HEK293 (cell line): ENCODE measurements around the gene SH3PXD2B.

Experiments used
- CTCF ChIA-PET: fragments of 350-600 bp; formaldehyde crosslinking; extraction: SDS; loops from one replicate; lab custom pipeline; 2021; ENCODE audit warnings: antibody characterized with exemption; lab: Yijun Ruan, JAX
- POLR2A ChIA-PET: fragments of 300-600 bp; formaldehyde crosslinking; extraction: SDS; loops from one replicate; lab custom pipeline; 2020; ENCODE audit warnings: antibody characterized with exemption, inconsistent platforms; lab: Yijun Ruan, JAX
- H3K27ac ChIP-seq: fragments of 200-500 bp; sonication (Bioruptor generic); 2 replicates; pipeline ENCODE4 v1.5.1; 2014; ENCODE audit warnings: low read depth, low read length, control low read depth, inconsistent platforms; ENCODE audit errors: extremely low read depth
- H3K36me3 ChIP-seq, 2 experiments: fragments of 200-500 bp in 1 of 2; sonication (Bioruptor generic) in 1 of 2; 1 replicate in 1 of 2; 2 replicates in 1 of 2; pipeline ENCODE4 v1.5.1; 2014 to 2017; ENCODE audit warnings: inconsistent platforms in 2 of 2, low read length in 2 of 2; ENCODE audit not compliant: control insufficient read depth in 2 of 2, insufficient read depth in 1 of 2
- H3K4me1 ChIP-seq: fragments of 200-500 bp; sonication (Bioruptor generic); 2 replicates; pipeline ENCODE4 v1.5.1; 2014; ENCODE audit warnings: mild to moderate bottlenecking, low read length, inconsistent platforms; ENCODE audit not compliant: control insufficient read depth, insufficient read depth
- H3K4me3 ChIP-seq: 2 replicates; pipeline ENCODE4 v1.5.1; 2011; ENCODE audit warnings: low read depth, mild to moderate bottlenecking, control low read depth, low read length, moderate library complexity
- H3K9me3 ChIP-seq: fragments of 200-500 bp; sonication (Bioruptor generic); 2 replicates; pipeline ENCODE4 v1.5.1; 2014; ENCODE audit warnings: low read depth, low read length, inconsistent platforms; ENCODE audit not compliant: control insufficient read depth, insufficient read depth
- GLIS1 ChIP-seq: fragments of 450-650 bp; formaldehyde crosslinking; IDR thresholded peaks from 2 replicates; pipeline ENCODE4 v1.5.1; 2016; ENCODE audit warnings: missing biosample characterization, missing genetic modification characterization
- KLF16 ChIP-seq: fragments of 450-650 bp; formaldehyde crosslinking; IDR thresholded peaks from 2 replicates; pipeline ENCODE4 v1.5.1; 2017; ENCODE audit warnings: missing biosample characterization, missing genetic modification characterization
- MYNN ChIP-seq: fragments of 450-650 bp; formaldehyde crosslinking; IDR thresholded peaks from 2 replicates; pipeline ENCODE4 v1.5.1; 2016; ENCODE audit warnings: missing biosample characterization, missing genetic modification characterization, borderline replicate concordance
- ZEB2 ChIP-seq: fragments of 450-650 bp; formaldehyde crosslinking; IDR thresholded peaks from 2 replicates; pipeline ENCODE4 v1.5.1; 2016; ENCODE audit warnings: missing biosample characterization, missing genetic modification characterization
- ZNF138 ChIP-seq: fragments of 450-650 bp; formaldehyde crosslinking; IDR thresholded peaks from 2 replicates; pipeline ENCODE4 v1.5.1; 2016; ENCODE audit warnings: missing biosample characterization, missing genetic modification characterization, borderline replicate concordance
- ZNF16 ChIP-seq: fragments of 450-650 bp; formaldehyde crosslinking; IDR thresholded peaks from 2 replicates; pipeline ENCODE4 v1.5.1; 2016; ENCODE audit warnings: low read depth, missing biosample characterization, missing genetic modification characterization
- ZNF174 ChIP-seq: fragments of 450-650 bp; formaldehyde crosslinking; IDR thresholded peaks from 2 replicates; pipeline ENCODE4 v1.5.0; 2017; ENCODE audit warnings: missing biosample characterization, mild to moderate bottlenecking, missing genetic modification characterization
- ZNF23 ChIP-seq: fragments of 450-650 bp; formaldehyde crosslinking; IDR thresholded peaks from 2 replicates; pipeline ENCODE4 v1.5.1; 2016; ENCODE audit warnings: missing biosample characterization, missing genetic modification characterization, borderline replicate concordance
- ZNF280C ChIP-seq: fragments of 450-650 bp; formaldehyde crosslinking; IDR thresholded peaks from 2 replicates; pipeline ENCODE4 v1.5.1; 2016; ENCODE audit warnings: missing biosample characterization, missing genetic modification characterization
- ZNF391 ChIP-seq: fragments of 450-650 bp; formaldehyde crosslinking; IDR thresholded peaks from 2 replicates; pipeline ENCODE4 v1.5.1; 2016; ENCODE audit warnings: low read depth, missing biosample characterization, missing genetic modification characterization, borderline replicate concordance
- ZNF473 ChIP-seq: fragments of 450-650 bp; formaldehyde crosslinking; IDR thresholded peaks from 2 replicates; pipeline ENCODE4 v1.5.1; 2017; ENCODE audit warnings: missing biosample characterization, missing genetic modification characterization
- ZNF48 ChIP-seq: fragments of 450-650 bp; formaldehyde crosslinking; IDR thresholded peaks from 2 replicates; pipeline ENCODE4 v1.5.1; 2016; ENCODE audit warnings: missing biosample characterization, missing genetic modification characterization
- ZNF544 ChIP-seq: fragments of 450-650 bp; formaldehyde crosslinking; IDR thresholded peaks from 2 replicates; pipeline ENCODE4 v1.5.0; 2017; ENCODE audit warnings: missing biosample characterization, missing genetic modification characterization
- ZNF600 ChIP-seq: fragments of 450-650 bp; formaldehyde crosslinking; IDR thresholded peaks from 2 replicates; pipeline ENCODE4 v1.5.1; 2016; ENCODE audit warnings: missing biosample characterization, missing genetic modification characterization
- ZNF623 ChIP-seq: fragments of 450-650 bp; formaldehyde crosslinking; IDR thresholded peaks from 2 replicates; pipeline ENCODE4 v1.5.1; 2016; ENCODE audit warnings: missing biosample characterization, missing genetic modification characterization
- ZNF626 ChIP-seq: fragments of 450-650 bp; sonication (Bioruptor Pico); formaldehyde crosslinking; IDR thresholded peaks from 2 replicates; pipeline ENCODE4 v1.5.1; 2018; ENCODE audit warnings: missing biosample characterization, missing genetic modification characterization, inconsistent platforms
- ZNF707 ChIP-seq: fragments of 450-650 bp; formaldehyde crosslinking; IDR thresholded peaks from 2 replicates; pipeline ENCODE4 v1.5.1; 2016; ENCODE audit warnings: missing biosample characterization, missing genetic modification characterization
- ZNF747 ChIP-seq: fragments of 450-650 bp; formaldehyde crosslinking; IDR thresholded peaks from 2 replicates; pipeline ENCODE4 v1.5.1; 2016; ENCODE audit warnings: missing biosample characterization, missing genetic modification characterization
- ZNF768 ChIP-seq: fragments of 450-650 bp; formaldehyde crosslinking; IDR thresholded peaks from 2 replicates; pipeline ENCODE4 v1.5.1; 2018; ENCODE audit warnings: missing biosample characterization, mild to moderate bottlenecking, missing genetic modification characterization
- ZNF777 ChIP-seq: fragments of 450-650 bp; formaldehyde crosslinking; IDR thresholded peaks from 2 replicates; pipeline ENCODE4 v1.5.1; 2017; ENCODE audit warnings: missing biosample characterization, missing genetic modification characterization, borderline replicate concordance
- TF ChIP-seq, protein P1 (sequence below): fragments of 450-650 bp; formaldehyde crosslinking; IDR thresholded peaks from 2 replicates; pipeline ENCODE4 v1.5.1; 2017; ENCODE audit warnings: missing biosample characterization, missing genetic modification characterization
- TF ChIP-seq, protein P2 (sequence below): fragments of 450-650 bp; formaldehyde crosslinking; IDR thresholded peaks from 2 replicates; pipeline ENCODE4 v1.5.1; 2016; ENCODE audit warnings: missing biosample characterization, missing genetic modification characterization

Gene SH3PXD2B

DNA sequence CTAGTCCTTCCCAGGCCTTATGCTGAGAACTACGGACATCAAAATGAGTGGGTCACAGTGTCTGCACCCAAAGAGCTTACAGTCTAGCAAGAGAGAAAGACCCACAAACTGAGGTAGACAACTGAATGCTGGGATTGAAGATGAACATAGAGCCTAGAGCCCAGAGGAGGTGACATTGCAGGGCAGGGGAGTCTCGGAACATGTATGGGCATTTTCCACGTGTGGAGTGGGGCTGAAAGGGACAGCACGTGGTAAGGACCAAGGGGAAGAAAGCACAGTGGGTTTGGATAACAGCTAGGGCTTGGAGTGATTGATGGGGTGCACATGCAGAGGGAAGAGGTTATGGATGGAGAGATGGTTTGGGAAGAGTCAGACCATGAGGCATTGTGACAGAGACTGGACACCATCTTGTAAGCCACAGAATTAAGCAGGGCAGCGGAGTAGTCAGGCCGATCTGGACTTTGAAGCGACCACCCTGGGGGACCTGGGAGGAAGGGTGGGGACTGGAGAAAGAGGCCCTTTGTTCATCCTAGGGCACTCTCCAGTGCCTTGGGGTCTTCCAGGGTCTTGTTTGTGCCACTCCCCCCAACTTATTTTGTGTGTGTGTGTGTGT is 47.5 kb upstream of the SH3PXD2B start:
- Histone ChIP-seq H3K4me3 (no peak overlapping the region), H3K4me1 (no peaks in the 10 kb centered on the region), H3K9me3 (no peaks in the 10 kb centered on the region), H3K27ac (no peak overlapping the region), H3K36me3 (no peaks in the 10 kb centered on the region)
- no peak for TF ChIP-seq ZNF544 (tag by site-specific recombination)
- TF ChIP-seq ZNF626 (tag by site-specific recombination), result no peak
- TF ChIP-seq MYNN (tag by site-specific recombination), result no peak
- TF ChIP-seq ZNF768, result no peak
- TF ChIP-seq ZNF280C (tag by site-specific recombination), result no peak
- no peak for TF ChIP-seq ZNF623 (tag by site-specific recombination)
- TF ChIP-seq ZNF777, result no peak
- no peak for TF ChIP-seq ZNF174
- TF ChIP-seq KLF16 (tag by site-specific recombination), result no peak
- no peak for TF ChIP-seq ZNF48 (tag by site-specific recombination)
- no peak for TF ChIP-seq ZNF16
- no peak for TF ChIP-seq ZNF391 (tag by site-specific recombination)
- TF ChIP-seq ZNF138 (tag by site-specific recombination), result no peak
- TF ChIP-seq GLIS1 (tag by site-specific recombination), result no peak
- TF ChIP-seq, protein P1, sequence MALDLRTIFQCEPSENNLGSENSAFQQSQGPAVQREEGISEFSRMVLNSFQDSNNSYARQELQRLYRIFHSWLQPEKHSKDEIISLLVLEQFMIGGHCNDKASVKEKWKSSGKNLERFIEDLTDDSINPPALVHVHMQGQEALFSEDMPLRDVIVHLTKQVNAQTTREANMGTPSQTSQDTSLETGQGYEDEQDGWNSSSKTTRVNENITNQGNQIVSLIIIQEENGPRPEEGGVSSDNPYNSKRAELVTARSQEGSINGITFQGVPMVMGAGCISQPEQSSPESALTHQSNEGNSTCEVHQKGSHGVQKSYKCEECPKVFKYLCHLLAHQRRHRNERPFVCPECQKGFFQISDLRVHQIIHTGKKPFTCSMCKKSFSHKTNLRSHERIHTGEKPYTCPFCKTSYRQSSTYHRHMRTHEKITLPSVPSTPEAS (tag by site-specific recombination), result no peak
- no peak for TF ChIP-seq ZNF600 (tag by site-specific recombination)
- CTCF ChIA-PET, result interaction anchor here (0.8 kb wide), 1 partner anchor 27 kb away, joined by 3 read pairs; no protein-coding TSS in a partner anchor
- POLR2A ChIA-PET, result no interaction called here

GRCh38 chr5:172499287-172499686 is 45.0 kb upstream of the SH3PXD2B start:
- Histone ChIP-seq H3K36me3 (no peaks in the 10 kb centered on the region), H3K4me3 (no peak overlapping the region), H3K27ac (no peak overlapping the region), H3K9me3 (no peaks in the 10 kb centered on the region), H3K4me1 (no peaks in the 10 kb centered on the region)
- ChIA-PET POLR2A (no interaction called here), CTCF (interaction anchor here (0.6 to 1.9 kb wide), 5 partner anchors 20 to 965 kb away, joined by 3 to 5 read pairs (median 4); no protein-coding TSS in a partner anchor)
- TF ChIP-seq ZNF707 (no peak), ZNF23 (no peak), ZNF747 (no peak), ZNF473 (tag by site-specific recombination) (no peak), ZEB2 (tag by site-specific recombination) (no peak)
- TF ChIP-seq, protein P2, sequence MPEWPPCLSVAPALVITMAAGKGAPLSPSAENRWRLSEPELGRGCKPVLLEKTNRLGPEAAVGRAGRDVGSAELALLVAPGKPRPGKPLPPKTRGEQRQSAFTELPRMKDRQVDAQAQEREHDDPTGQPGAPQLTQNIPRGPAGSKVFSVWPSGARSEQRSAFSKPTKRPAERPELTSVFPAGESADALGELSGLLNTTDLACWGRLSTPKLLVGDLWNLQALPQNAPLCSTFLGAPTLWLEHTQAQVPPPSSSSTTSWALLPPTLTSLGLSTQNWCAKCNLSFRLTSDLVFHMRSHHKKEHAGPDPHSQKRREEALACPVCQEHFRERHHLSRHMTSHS (tag by site-specific recombination), result no peak
- TF ChIP-seq, protein P1 (tag by site-specific recombination), result no peak
